ENCODE measurements around the gene ZNF2.
"Not testable (repeated sequence)": the region's sequence is repeated elsewhere in the genome, so short reads cannot be mapped to it uniquely, and the experiment has no call there.

The ZNF2 gene

DNA sequence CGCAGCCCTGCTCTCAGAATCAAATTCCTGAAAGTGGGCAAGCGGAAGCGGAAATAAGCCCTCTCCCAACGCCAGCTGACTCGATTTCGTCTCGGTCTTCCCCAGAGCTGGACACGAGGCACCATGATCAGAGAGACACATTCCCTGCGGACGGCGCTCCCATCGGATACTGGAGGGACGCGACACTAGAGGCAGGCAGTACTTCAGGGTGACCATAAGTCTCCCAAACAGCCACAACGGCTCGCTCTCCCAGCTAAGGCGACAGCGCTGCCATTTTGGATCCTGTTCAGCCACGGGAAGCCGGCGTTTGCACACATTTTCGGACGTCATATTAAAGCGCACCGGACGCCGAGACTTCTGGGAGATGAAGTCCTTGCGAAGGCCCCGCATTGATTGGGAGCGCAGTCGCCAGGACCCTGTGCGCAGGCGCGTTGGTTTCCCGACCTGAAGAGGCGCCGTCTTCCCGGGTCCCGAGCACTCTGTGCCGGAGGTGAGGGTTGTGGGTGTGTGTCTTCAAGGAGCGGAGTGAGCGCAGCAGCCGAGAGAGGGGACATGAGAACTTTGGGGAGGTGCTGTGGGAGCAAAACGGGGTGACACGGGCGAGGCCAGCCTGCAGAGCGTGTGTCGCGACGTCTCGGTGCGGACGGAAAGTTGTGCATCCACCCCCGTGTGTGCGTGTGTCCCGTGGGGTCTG lies at the start of gene ZNF2:
Gene ZNF2, plus strand, starts transcription at position 439 of the 694 bp plus-strand sequence. CDS start 10,418 bp downstream, outside the sequence.
- DNase-seq (ENCODE audit: low read depth), result peak; percentile 96

DNA sequence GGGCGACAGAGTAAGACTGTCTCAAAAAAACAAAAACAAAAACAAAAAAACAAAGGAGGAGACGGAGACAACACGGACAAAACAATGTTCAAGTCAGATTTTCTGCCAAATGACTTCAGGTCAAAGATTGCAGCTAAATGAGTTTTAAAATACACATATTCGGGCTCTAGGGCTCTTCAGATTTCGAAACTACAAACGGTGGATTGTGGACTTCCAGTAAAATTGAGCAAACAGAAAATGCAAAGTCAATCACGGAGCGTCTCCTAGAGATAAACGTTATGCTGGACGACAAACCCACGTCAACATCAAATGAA lies 44.6 kb upstream of the ZNF2 start:
- DNase-seq (ENCODE audit: low read depth), result no peak

DNA sequence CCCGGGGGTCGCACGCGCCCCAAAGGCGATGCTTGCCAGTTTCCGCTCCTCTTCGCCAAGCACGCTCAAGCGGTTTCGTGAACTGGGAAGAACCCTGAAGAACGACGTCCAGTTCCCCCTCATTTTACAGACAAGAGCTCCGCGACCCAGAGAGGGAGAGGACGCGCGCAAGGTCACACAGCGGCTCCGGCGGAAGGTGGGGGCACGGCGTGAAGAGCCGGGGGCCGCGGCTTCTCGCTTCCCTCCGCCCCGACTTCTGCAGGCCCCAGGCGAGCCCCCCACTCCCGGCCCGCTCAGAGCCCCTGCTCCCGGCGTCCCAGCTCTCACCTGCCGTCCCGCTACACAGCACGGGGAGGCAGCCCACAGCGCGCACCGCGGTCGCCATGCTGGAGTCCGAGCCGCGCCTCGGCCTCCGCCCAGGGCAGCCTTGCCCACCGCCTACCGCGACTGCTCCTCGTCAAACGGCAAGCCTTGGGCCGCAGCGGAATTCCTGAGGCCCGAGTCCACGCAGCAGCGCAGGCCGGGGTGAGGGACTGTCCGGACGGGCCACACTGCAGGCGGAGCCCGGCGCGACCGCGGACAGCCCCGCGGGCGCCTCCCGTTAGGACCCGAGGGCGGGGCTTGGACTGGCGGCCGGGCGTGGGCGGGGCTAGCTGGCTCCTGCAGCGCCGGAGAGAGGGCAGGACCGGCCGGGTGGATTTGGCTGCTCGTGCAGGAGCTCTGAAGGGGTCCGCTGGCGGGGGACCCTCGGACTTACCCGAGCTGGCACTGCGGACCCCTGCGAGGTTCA lies 44.0 kb upstream of the ZNF2 start, which contains the start of gene MRPS5:
Gene MRPS5, minus strand, starts transcription at position 402 of the 790 bp plus-strand sequence. Its CDS starts 17 bp downstream, at position 385.
- peak; percentile 14 for DNase-seq (ENCODE audit: low read depth)

DNA sequence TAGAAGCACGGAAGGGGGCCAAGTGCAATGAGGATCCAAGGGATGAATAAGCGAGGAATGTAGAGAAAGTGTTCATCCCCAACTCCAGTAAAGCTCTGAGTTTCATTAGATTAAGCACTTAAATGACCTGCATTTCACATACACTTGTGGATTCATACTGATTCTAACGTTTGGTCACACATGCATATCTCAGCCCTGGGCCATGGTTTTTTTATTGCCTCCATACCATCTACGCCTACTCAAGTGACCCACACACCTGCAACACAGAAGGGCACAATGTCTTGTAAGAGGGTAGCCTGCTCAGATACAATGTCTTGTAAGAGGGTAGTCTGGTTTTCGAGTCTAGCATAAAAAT lies 43.4 kb upstream of the ZNF2 start:
- DNase-seq (ENCODE audit: low read depth), result no peak

DNA sequence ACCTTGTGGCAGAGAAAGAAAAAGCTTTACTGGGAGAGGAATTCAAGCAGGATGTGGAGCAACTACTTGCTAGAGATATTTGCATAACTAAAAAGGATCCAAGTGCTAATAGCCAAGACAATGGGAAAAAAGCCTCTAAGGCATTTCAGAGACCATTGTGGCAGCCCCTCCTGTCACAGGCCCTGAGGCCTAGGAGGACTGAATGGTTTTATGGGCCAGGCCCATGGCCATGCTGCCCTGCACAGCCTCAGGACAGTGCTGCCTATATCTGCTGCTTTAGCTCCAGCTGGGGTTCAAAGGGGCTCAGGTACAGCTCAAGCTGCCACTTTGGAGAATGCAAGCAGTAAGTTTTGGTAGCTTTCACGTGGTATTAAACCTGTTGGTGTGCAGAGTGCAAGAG lies 26.9 kb upstream of the ZNF2 start:
- no peak for DNase-seq (ENCODE audit: low read depth)

DNA sequence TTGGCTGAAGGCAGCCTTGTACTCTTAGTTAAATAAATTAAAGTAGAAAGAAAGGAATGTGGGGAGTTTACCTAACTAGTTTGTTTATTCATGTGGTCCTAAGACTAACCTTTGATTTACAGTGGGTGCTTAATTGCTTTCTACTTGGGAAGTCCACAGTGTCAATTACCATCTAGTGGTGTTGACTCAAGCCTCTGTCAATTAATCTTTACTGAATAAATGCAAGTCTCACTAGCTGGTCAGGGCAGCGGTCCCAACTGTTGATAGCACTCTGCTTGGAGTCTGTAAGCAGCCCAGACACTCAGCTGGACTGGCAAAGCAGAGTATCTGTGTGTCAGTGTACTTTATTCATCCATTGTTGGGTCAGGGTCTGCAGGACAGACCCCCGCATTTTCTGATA lies 21.8 kb upstream of the ZNF2 start:
- DNase-seq (ENCODE audit: low read depth), result no peak

DNA sequence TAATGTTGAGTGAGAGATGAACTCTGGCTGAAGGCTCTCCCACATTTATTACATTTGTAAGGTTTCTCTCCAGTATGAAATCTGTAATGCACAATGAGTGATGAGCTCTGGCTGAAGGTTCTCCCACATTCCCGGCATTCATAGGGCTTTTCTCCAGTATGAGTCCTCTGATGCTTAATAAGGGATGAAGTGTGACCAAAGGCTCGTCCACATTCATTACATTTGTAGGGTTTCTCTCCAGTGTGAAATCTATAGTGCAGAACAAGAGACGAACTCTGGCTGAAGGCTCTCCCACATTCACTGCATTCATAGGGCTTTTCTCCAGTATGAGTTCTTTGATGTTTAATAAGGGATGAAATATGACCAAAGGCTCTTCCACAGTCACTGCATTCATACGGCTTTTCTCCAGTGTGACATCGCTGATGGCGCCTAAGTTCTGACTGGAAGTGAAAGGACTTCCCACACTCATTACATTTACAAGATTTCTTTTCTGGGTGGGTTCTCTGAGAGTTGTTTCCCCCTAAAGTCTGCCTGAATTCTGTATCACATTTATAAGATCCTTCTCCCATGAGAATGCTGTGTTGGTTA lies 16.1 kb upstream of the ZNF2 start:
- DNase-seq (ENCODE audit: low read depth), result no peak

DNA sequence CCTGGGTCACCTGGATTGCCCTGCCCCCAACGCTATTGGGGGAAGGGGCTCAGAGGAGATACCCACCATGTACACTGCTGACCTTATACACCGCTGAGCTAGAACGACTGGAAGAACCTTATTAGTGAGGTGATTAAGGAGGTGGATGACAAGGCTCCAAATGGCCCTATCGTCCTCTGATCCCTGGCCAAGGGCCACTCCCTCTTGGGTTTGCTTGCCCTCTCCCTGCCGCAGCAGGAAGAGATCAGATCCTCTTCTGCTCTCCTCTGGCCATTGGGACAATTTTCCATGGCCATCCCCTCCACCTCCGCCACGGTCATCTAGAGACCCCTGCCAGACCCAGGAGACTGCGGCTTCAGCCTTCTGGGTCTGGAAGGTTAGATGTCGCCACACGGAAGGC lies 7.2 kb upstream of the ZNF2 start:
- DNase-seq (ENCODE audit: low read depth), result no peak

DNA sequence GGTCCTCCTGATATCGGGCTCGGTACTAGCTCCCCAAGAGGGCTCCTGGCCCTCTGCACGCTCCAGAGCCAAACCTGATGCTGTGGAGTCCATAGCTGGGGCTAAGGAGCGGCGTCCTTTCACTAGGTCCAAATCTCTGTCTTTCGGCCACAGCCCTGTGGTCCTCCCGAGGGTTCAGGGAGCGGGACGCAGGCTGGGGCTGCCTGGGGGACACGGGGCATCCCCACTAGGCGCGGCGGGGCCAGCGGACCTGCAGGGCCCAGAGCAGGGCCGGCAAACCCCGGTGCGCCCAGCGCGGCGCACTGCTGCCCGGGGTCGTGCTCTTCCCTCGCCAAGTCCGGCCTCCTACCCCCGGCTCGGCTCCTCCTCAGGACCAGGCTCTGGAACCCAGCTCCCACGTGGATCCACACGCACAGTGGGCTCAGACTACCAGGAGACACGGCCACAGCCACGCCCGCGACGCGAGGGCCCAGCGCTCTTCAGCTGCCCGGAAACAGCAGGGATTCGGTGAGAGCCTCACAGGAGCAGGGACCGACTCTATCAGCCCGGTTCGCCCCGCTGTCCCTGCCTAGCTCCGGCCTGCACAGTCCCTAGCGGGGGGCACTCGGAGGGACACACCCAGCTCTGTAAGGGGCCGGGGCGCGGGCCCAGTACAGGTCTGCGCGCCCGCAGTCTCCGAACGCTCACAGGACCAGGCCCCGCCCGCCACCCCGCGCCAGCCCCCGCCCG lies 6.6 kb upstream of the ZNF2 start:
- DNase-seq (ENCODE audit: low read depth), result no peak

DNA sequence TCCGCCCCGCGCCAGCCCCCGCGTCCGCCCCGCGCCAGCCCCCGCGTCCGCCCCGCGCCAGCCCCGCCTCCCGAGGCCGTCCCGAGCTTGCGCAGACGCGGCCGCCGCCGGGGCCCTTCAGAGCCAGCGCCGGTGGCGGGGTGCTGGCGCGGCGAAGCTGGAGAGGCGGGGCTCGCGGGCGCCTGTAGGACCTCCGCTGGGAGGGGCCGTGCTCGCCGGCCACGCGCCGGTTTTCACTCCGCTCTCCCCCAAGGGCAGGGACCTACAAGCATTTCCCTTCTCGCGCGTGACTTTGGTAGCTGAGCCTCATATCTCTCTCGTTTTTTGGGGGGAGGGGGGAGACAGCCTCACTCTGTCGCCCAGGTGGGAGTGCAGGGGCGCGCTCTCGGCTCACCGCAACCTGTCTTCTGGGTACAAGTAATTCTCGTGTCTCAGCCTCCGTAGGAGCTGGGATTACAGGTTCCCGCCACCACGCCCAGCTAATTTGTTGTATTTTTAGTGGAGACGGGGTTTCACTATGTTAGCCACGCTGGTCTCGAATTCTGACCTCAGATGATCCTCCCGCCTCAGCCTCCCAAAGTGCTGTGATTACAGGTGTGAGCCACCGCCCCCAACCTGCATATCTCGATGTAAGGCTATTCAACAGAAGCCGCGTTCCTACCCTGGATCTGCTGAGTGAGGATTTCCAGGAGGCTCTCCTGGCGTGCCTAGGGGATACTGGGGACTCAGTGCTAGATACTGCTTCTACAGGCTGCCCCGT lies 5.7 kb upstream of the ZNF2 start, which contains the start of gene ZNF514:
Gene ZNF514, minus strand, starts transcription at position 159 of the 760 bp plus-strand sequence. CDS start 6,595 bp downstream, outside the sequence.
- peak; percentile 30 for DNase-seq (ENCODE audit: low read depth)

DNA sequence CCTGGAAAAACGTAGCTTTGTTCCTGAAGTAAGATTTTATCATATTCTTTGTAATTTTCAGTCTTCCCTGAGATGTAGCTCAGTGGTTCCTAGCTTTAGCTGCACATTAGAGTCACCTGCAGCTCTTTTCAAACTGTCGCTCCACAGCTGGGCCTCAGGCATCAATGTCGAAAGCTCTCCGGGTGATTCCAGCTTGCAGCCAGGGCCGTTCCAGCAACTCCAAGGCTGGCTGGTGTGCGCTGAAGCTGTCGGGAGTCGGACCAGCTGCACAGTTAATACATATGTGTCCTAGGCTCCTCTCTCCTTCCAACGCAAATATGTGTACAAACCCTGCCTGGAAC lies 609 bp upstream of the ZNF2 start:
- DNase-seq (ENCODE audit: low read depth), result no peak

DNA sequence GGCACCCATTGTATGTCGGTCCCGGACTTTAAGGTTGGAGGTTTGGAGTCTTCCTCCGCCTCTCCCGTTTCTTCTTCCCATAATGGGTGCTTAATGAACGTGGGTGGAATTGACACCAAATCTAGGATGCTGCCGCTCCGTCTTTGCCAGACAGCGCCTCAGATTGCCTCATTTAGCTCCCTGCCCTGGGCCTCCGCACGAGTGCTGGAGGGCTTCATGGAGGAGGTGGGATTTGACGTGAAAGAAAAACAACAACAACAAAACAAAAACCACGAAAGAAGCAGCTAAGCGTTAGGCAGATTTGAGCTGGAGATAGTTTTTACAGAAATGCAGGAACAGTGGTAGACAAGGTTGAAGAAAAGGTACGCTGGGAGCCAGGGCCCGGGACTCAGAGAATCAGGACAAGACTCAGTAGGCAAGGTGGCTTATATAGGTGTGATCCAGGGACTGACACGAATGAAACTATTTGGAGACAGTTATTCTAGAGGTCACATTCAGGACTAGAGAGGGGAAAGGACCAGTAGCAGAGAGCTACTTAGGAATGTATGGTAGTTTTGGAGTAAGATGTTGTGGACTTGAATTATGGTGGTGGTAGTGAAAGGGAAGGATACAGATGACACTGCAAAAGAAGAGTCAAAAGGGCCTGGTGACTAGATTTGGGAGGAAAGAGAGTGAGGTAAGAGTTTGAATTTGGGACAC lies 605 bp downstream of the ZNF2 start:
- DNase-seq (ENCODE audit: low read depth), result no peak

DNA sequence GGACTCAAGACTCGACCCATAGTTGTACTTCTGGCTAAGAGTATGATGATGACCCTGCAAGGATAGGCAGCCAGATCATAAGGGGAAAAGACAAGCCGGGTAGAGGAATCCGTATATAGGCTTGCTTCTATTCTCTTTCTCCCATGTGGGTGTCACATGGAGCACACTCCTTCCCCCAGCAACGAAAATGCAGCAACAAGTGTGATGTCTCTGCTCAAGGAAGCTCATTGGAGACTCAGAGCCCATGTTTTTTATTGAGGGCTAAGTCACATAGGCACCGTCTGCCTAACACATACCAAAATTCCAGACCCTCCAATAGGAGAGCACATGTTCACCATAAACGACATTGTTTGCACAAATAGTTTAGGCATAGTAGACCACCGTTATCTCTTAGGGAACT lies 6.3 kb downstream of the ZNF2 start:
- DNase-seq (ENCODE audit: low read depth), result no peak

DNA sequence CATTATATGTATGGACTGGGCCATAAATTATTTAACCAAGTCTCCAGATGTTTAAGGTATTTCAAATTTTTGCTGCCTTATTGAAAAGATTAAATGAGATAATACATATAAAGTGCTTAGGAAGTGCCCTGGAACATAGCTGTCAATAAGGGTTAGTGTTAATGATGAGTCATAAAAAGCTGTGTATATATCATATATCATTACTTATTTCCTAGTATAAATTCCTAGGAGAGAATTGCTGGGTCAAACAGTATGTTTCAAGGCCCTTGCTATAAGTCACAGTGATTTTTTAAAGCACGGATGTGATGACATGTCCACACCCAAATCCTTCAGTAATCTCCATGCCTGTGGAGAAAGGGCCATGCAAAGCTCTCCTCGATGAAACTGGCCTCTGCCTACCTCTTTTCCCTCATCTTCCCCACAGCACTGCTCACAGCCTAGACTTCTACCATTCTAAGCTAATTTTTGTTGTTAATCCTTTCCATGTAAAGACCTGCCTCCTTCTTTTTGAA lies 8.5 kb downstream of the ZNF2 start:
- DNase-seq (ENCODE audit: low read depth), result no peak

DNA sequence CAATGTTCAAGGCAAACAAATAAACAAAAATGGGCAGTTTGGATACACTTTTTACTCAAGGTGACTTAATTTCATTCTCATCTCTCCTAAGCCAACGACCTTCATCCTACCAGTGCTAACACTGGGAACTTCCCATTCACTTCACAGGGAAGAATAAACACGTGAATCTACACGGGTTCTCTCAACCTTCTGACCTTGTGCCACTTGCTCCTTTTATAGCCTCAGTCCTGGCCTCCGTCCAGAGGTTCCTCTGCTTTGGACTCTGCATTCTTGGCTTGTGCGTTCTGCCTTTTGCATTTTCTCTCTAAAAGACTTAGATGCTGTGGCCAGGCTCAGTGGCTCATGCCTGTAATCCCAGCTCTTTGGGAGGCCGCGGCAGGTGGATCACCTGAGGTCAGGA lies 13.8 kb downstream of the ZNF2 start:
- no peak for DNase-seq (ENCODE audit: low read depth)

DNA sequence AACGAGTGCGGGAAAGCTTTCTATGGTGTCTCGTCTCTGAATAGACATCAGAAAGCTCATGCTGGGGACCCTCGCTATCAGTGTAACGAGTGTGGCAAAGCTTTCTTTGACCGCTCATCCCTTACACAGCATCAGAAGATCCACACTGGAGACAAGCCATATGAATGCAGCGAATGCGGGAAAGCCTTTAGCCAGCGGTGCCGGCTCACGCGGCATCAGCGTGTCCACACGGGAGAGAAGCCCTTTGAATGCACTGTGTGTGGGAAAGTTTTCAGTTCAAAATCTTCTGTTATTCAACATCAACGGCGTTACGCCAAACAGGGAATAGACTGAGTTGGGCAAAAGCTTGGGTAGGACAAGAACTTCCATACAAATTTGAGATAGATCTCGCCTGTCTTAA lies 16.2 kb downstream of the ZNF2 start:
- no peak for DNase-seq (ENCODE audit: low read depth)

DNA sequence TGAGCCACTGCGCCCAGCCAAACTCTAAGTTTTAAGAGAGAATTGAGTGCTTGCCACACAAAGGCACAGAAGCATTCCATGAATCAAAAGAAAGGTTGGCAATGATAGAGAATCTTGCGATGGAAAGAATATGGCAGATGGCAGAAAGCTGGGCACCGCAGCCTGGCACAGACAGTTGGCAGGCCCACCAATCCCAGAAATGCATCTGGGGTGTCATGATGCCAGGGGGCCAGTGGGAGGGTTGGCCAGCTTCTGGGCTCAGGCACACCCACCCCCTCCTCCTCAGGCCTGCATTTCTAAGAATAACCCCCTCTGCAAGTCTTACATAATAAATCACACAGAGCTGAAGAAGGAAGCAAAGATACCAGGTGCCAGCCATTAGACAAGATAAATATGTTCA lies 19.6 kb downstream of the ZNF2 start:
- DNase-seq (ENCODE audit: low read depth), result no peak

DNA sequence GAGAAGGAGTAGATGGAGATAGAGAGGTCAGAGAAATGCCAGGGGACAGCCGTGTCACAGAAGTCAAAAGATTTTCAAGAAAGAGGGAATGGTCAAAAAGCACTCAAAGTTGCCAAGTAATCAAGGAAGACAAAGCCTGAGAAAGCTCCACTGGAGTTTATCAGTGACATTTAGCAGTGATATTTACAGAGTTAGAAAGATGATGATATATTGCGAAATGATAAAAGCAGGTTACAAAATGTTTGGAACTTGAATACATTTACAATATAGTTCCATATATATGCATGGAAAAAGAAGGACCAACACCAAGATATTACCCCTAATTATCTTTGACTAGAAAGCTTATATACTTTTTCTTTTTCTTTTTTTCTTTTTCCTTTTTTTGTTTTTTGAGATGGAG lies 20.4 kb downstream of the ZNF2 start:
- no peak for DNase-seq (ENCODE audit: low read depth)

DNA sequence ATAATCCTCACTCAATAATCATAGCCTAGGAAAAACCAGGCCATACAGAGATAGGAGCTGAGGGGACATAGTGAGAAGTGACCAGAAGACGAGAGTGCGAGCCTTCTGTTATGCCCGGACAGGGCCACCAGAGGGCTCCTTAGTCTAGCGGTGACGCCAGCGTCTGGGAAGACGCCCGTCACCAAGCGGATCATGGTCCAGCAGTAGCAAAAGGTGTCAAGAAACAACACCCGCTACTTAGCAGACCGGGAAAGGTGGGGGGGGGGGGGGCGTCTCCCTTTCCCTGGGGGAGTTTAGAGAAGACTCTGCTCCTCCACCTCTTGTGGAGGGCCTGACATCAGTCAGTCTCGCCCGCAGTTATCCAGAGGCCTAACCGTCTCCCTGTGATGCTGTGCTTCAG lies 27.3 kb downstream of the ZNF2 start:
- DNase-seq (ENCODE audit: low read depth), result not testable (repeated sequence)

DNA sequence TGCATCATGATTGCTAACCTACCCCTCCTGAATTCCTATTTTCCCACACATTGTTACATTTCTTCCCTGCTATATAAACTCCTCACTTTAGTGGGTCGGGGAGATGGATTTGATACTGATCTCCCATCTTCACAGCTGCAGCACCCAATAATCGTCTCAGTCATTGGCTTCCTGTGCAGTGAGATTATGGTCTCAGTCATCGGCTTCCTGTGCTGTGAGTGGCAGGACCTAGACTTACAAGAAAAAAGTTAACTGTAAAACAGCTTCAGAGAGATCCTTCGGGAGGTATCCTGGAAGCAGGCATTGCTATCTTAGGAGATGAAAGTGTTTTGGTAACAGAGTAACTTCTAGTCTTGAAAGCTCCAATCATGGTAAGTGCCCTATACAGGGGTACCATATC lies 38.3 kb downstream of the ZNF2 start:
- no peak for DNase-seq (ENCODE audit: low read depth)

DNA sequence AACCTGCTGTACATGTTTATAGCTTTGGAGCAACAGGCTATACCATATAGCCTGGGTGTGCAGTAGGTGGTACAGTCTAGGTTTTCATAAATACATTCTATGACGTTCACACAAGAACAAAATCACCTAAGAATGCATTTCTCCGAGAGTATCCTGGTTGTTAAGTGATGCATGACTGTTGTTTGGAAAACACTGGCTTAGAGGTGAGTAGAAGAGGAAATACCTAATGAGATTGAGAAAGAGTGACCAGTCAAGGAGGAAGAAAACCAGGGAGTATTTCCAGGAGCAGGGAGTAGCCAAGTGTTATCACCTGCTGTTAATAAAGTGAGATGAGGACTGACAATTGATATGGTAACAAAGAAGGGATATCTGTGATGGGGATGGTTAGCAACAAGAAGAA lies 38.8 kb downstream of the ZNF2 start:
- no peak for DNase-seq (ENCODE audit: low read depth)

All from fibroblast of the conjunctiva (primary cell).